Stimulated activated CD4-positive, alpha-beta T cell treated with anti-CD3 and anti-CD28 coated beads, Interleukin-2, amount 100 ng/mL, for 4 hours (primary cell): ENCODE results near the gene ADGRF5.

ENCODE experiments used
- DNase-seq: peaks from one replicate; pipeline ENCODE4 v3.0.0-alpha.2; 2020; ENCODE audit warnings: low read depth

ADGRF5 gene

DNA sequence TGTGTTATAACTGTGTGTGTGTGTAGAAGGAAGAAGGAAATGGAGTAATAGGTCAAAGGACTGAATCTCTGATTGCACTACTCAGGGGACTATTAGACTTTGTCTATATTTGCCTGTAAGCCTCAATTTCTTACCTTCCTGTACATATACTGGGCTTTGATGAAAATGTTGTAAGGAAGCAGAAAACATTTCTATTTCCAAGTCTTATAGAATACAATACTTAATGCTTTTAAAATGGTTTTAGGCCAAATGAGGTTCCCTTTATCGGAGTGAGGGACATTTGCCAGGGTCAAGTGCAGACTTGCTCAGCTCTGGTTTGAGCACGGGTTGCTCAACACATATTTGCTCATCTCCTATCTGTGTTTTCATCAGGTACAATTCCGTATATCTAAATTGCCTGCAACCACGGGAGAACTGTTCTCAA is 100.3 kb downstream of the ADGRF5 start:
- no peak for DNase-seq

DNA sequence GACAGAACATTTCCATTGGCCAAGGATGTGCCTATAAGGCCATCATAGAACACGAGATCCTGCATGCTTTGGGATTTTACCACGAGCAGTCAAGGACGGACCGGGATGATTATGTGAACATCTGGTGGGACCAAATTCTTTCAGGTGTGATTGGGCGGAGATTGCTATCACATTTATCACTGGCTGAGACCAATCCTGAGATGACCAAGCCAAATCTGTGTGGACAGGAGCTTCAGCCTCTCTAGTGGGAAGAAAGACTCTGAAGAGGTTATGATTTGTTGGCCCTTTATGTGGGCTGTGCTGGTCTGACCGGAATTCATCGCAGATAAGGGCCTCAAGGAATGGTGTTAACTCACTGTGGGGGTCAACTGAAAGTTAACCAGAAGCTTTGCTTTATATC is 102.2 kb downstream of the ADGRF5 start:
- no peak for DNase-seq

DNA sequence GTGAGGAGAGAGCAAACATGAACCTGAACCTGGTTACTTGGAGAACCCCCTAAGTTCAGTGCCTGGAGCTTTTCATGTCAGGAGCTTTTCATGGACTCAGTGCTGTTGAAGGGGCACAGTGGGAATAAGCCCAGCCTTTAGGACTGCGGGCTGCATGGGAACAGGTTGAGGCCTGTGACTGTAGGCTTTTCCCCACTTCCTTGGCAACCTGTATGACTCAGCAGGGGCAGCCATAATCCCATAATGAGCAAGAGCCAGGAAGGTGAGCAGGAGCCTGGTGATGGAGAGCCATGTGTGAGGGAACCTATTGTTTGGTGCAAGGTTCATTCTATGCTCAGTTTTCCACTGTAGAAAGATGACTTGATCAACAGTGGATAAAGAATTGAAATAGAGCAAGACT is 105.1 kb downstream of the ADGRF5 start:
- no peak for DNase-seq

DNA sequence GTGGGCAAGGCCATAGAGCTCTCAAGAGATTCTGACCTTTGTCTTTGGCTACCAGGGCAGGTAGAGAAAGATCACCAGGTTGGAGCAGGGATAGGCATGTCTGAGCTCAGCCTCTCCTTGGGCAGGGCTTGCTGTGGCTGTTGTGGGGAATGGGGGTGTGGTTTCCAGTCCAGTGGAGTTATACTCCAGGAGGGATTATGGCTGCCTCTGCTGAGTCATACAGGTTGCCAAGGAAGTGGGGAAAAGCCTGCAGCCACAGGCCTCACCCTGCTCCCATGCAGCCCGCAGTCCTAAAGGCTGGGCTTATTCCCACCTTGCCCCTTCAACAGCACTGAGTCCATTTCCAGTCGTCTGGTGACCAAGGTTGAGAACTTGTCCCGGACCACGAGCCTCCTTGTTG is 106.6 kb downstream of the ADGRF5 start:
- no peak for DNase-seq

DNA sequence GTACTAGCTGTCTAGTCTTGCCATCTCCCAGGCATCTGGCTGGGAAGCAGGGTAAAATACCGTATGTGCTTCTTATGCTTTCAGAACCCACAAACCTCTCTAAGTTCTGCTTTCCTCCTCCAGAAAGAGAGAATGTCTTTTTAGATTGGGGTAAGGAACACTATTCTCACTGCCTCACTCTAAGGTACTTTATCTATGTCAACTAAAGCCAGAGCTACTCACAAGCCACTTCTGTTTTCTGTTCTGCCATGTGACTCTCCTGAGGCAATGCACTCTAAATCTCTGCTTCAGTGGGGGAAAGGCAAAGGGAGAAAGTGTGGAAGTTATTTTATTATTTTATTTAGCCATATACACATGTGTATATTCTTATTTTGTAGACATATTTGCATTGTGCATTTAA is 112.9 kb downstream of the ADGRF5 start:
- DNase-seq, result no peak
